ENCODE measurements around the gene CLTC. TPM values are rescaled to one million over a fixed set of nuclear protein-coding genes. Genes with fewer than 3 reads are reported as not detected.

The CLTC gene
- total RNA-seq, 4 donors from 2014 or later, result 140 to 203 (median 172) TPM

GRCh38 chr17:59620518-59621259 lies 994 bp downstream of the CLTC start:
- peaks cover 48 to 54% of the 10 kb centered on the region in 2 donors for H3K4me1 ChIP-seq
- peak overlapping the region; percentile 97 to 99 (median 98) for H3K27ac ChIP-seq
- no peaks in the 10 kb centered on the region for H3K27me3 ChIP-seq
- peak overlapping the region; percentile 92 to 99 (median 95) for H3K4me3 ChIP-seq
- TF ChIP-seq CTCF (IDR thresholded peaks at IDR 0.05 in 4 of 5, conservative IDR thresholded peaks at IDR 0.05 in 1 of 5) (no peak), POLR2A (IDR thresholded peaks at IDR 0.05) (no peak)
- intact Hi-C loops (cut with DNase I; ENCODE audit: low total_unique reads) (loop anchor here (10.0 kb wide), 1 partner anchor 774 kb away; the partner anchor contains the start of gene USP32), in situ Hi-C loops (cut with MboI; ENCODE audit: low sequenced_read_pairs in 4 of 4) (no loop called here)
- DNase-seq (peak; percentile 24 to 54), ATAC-seq (peak; percentile 18 to 20)
- no peaks in the 10 kb centered on the region for H3K9me3 ChIP-seq
- H3K36me3 ChIP-seq, result no peaks in the 10 kb centered on the region

- Histone ChIP-seq H3K9me3 (no peaks in the 10 kb centered on the region), H3K36me3 (no peaks in the 10 kb centered on the region), H3K27ac (peak overlapping the region; percentile 97 to 99 (median 98)), H3K27me3 (no peaks in the 10 kb centered on the region), H3K4me3 (peak overlapping the region; percentile 92 to 99 (median 95)), H3K4me1 (peaks cover 57 to 65% of the 10 kb centered on the region in 2 donors)
- DNase-seq (no peak), ATAC-seq (no peak)
- no peak for TF ChIP-seq CTCF (IDR thresholded peaks at IDR 0.05 in 4 of 5, conservative IDR thresholded peaks at IDR 0.05 in 1 of 5)
- no peak for TF ChIP-seq POLR2A (IDR thresholded peaks at IDR 0.05)
- intact Hi-C loops (cut with DNase I; ENCODE audit: low total_unique reads), result loop anchor here (10.0 kb wide), 1 partner anchor 773 kb away; the partner anchor contains the start of gene USP32
- in situ Hi-C loops (cut with MboI; ENCODE audit: low sequenced_read_pairs in 4 of 4), result no loop called here
These were observed 2.1 kb downstream of the CLTC start for GRCh38 chr17:59621771-59622170.

GRCh38 chr17:59623151-59623550 lies 3.5 kb downstream of the CLTC start:
- peak overlapping the region in 2 of 4 donors; percentile 92 to 99 for H3K4me3 ChIP-seq
- no peak for DNase-seq
- no peak for TF ChIP-seq CTCF (IDR thresholded peaks at IDR 0.05 in 4 of 5, conservative IDR thresholded peaks at IDR 0.05 in 1 of 5)
- H3K9me3 ChIP-seq, result no peaks in the 10 kb centered on the region
- peak overlapping the region; percentile 97 to 99 (median 98) for H3K27ac ChIP-seq
- no peaks in the 10 kb centered on the region for H3K27me3 ChIP-seq
- intact Hi-C loops (cut with DNase I; ENCODE audit: low total_unique reads) (loop anchor here (10.0 kb wide), 1 partner anchor 772 kb away; the partner anchor contains the start of gene USP32), in situ Hi-C loops (cut with MboI; ENCODE audit: low sequenced_read_pairs in 4 of 4) (no loop called here)
- H3K4me1 ChIP-seq, result peaks cover 65 to 70% of the 10 kb centered on the region in 2 donors
- H3K36me3 ChIP-seq, result no peaks in the 10 kb centered on the region
- no peak for ATAC-seq

- DNase-seq, result no peak
- no peaks in the 10 kb centered on the region for H3K27me3 ChIP-seq
- H3K36me3 ChIP-seq, result no peaks in the 10 kb centered on the region
- no peaks in the 10 kb centered on the region for H3K9me3 ChIP-seq
- no peak overlapping the region for H3K4me3 ChIP-seq
- in situ Hi-C loops (cut with MboI; ENCODE audit: low sequenced_read_pairs in 4 of 4), result no loop called here
- TF ChIP-seq POLR2A (IDR thresholded peaks at IDR 0.05) (no peak), CTCF (IDR thresholded peaks at IDR 0.05 in 4 of 5, conservative IDR thresholded peaks at IDR 0.05 in 1 of 5) (no peak)
- H3K4me1 ChIP-seq, result peaks cover 71 to 80% of the 10 kb centered on the region in 2 donors
- no peak overlapping the region for H3K27ac ChIP-seq
- ATAC-seq, result no peak
- intact Hi-C loops (cut with DNase I; ENCODE audit: low total_unique reads), result loop anchor here (10.0 kb wide), 1 partner anchor 768 kb away; the partner anchor contains the start of gene USP32
These were observed 7.1 kb downstream of the CLTC start for GRCh38 chr17:59626756-59627155.

Data from gastrocnemius medialis (tissue), 4 donors.